Purkinje cell (primary cell): ENCODE results near the gene ACTR2. TPM values are rescaled to one million over a fixed set of nuclear protein-coding genes. Genes with fewer than 3 reads are reported as not detected.

Experiments
- polyA plus RNA-seq: library from polyadenylated mRNA; unstranded; fragments of >200 nt; fragmentation: Nextera tagmentation; gene quantifications from 2 replicates; pipeline ENCODE4 v1.2.1, GENCODE V29; 2014

The ACTR2 gene
- polyA plus RNA-seq, result 101 and 117 TPM in 2 replicates

GRCh38 chr2:65227456-65228262, at the start of gene ACTR2:
ACTR2 (plus strand) TSS chr2:65227831; CDS start chr2:65227910, 79 bp downstream.

Other genes starting within 250 kb of the ACTR2 start
- 8.8 and 11.3 TPM in 2 replicates for gene SLC1A4, start 238.4 kb upstream of the ACTR2 start, polyA plus RNA-seq
- 9.9 and 12.9 TPM in 2 replicates for gene CEP68, start 171.4 kb upstream of the ACTR2 start, polyA plus RNA-seq
- 233 and 252 TPM in 2 replicates for gene RAB1A, start 97.7 kb upstream of the ACTR2 start, polyA plus RNA-seq
- gene SPRED2, start 204.8 kb downstream of the ACTR2 start, polyA plus RNA-seq, result 6.2 TPM in 2 replicates